CD4-positive, alpha-beta T cell treated with Interleukin-12 subunit alpha and Interleukin-12 subunit beta, for 1 hour (primary cell): Measurements from ENCODE around the gene PROK2.

Source experiments
- DNase-seq: peaks from one replicate; pipeline ENCODE4 v3.0.0-alpha.2; 2020

PROK2 gene

GRCh38 chr3:71784914-71785531 lies at the start of gene PROK2:
Gene PROK2 (minus strand): TSS chr3:71785148. CDS start chr3:71785052, 96 bp downstream.
- peak; percentile 22 for DNase-seq

GRCh38 chr3:71831599-71831998 lies 46.7 kb upstream of the PROK2 start:
- DNase-seq, result no peak

GRCh38 chr3:71825551-71826283 lies 40.8 kb upstream of the PROK2 start:
- DNase-seq, result no peak

- DNase-seq, result no peak
Measured at GRCh38 chr3:71821116-71821515, 36.2 kb upstream of the PROK2 start.

- no peak for DNase-seq
Measured at GRCh38 chr3:71817262-71817661, 32.3 kb upstream of the PROK2 start.

- no peak for DNase-seq
Measured at GRCh38 chr3:71816767-71817156, 31.8 kb upstream of the PROK2 start.

GRCh38 chr3:71815340-71816067 lies 30.6 kb upstream of the PROK2 start:
- DNase-seq, result no peak

- DNase-seq, result no peak
Measured at GRCh38 chr3:71813704-71814103, 28.8 kb upstream of the PROK2 start.

- no peak for DNase-seq
Measured at GRCh38 chr3:71813073-71813472, 28.1 kb upstream of the PROK2 start.

- DNase-seq, result no peak
Measured at GRCh38 chr3:71810056-71810455, 25.1 kb upstream of the PROK2 start.

GRCh38 chr3:71809321-71810026 lies 24.5 kb upstream of the PROK2 start:
- DNase-seq, result no peak

- no peak for DNase-seq
Measured at GRCh38 chr3:71806736-71807135, 21.8 kb upstream of the PROK2 start.

GRCh38 chr3:71805691-71806090 lies 20.7 kb upstream of the PROK2 start:
- no peak for DNase-seq

- no peak for DNase-seq
Measured at GRCh38 chr3:71805199-71805598, 20.3 kb upstream of the PROK2 start.

GRCh38 chr3:71803248-71803647 lies 18.3 kb upstream of the PROK2 start:
- no peak for DNase-seq

GRCh38 chr3:71801986-71802385 lies 17.0 kb upstream of the PROK2 start:
- no peak for DNase-seq

- no peak for DNase-seq
Measured at GRCh38 chr3:71800023-71800422, 15.1 kb upstream of the PROK2 start.

- no peak for DNase-seq
Measured at GRCh38 chr3:71797455-71797854, 12.5 kb upstream of the PROK2 start.

- DNase-seq, result no peak
Measured at GRCh38 chr3:71796290-71796689, 11.3 kb upstream of the PROK2 start.

- DNase-seq, result no peak
Measured at GRCh38 chr3:71791634-71792033, 6.7 kb upstream of the PROK2 start.

- DNase-seq, result no peak
Measured at GRCh38 chr3:71789922-71790321, 5.0 kb upstream of the PROK2 start.

GRCh38 chr3:71787851-71788405 lies 3.0 kb upstream of the PROK2 start:
- DNase-seq, result no peak

- DNase-seq, result no peak
Measured at GRCh38 chr3:71786551-71786950, 1.6 kb upstream of the PROK2 start.
